ENCODE data around the gene PLEKHB1. TPM values are rescaled to one million over a fixed set of nuclear protein-coding genes. Genes with fewer than 3 reads are reported as not detected.

PLEKHB1 gene
- total RNA-seq, 1 experiment from 2014 or later: 37.1 TPM

GRCh38 chr11:73653996-73654395, 7.6 kb downstream of the PLEKHB1 start:
- H3K79me2 ChIP-seq (ENCODE audit: insufficient read depth, low read length): no peaks in the 10 kb centered on the region
- no peaks in the 10 kb centered on the region for H4K20me1 ChIP-seq (ENCODE audit: control insufficient read depth, insufficient read depth, insufficient read length)
- no peaks in the 10 kb centered on the region for H3K27me3 ChIP-seq (ENCODE audit: insufficient read depth, low read length)
- no peak overlapping the region for H3K27ac Mint-ChIP-seq
- H4K8ac ChIP-seq (replicated peaks; ENCODE audit: insufficient read length, low read depth, low read length): no peak overlapping the region
- H3K4me2 ChIP-seq (ENCODE audit: insufficient read depth, insufficient read length, low read length): no peak overlapping the region
- H3K9me3 Mint-ChIP-seq: no peaks in the 10 kb centered on the region
- H2BK5ac ChIP-seq (ENCODE audit: insufficient read length, low read length): no peak overlapping the region
- no peak overlapping the region for H4K91ac ChIP-seq (ENCODE audit: insufficient read length, low read depth, low read length)
- no peak overlapping the region for H3K18ac ChIP-seq (ENCODE audit: insufficient read length, low read depth, low read length)
- no peak overlapping the region for H2BK20ac ChIP-seq (ENCODE audit: low read depth, low read length, poor library complexity, severe bottlenecking)
- H2AFZ ChIP-seq (ENCODE audit: low read length): no peak overlapping the region
- no peak overlapping the region for H3K4ac ChIP-seq (ENCODE audit: low read depth, low read length)
- no peak overlapping the region for H3T11ph ChIP-seq (ENCODE audit: low read length)
- H3K27me3 Mint-ChIP-seq (ENCODE audit: low read depth): peaks cover 2% of the 10 kb centered on the region
- peaks cover 22 to 28% of the 10 kb centered on the region in 2 experiments for H3K4me1 Mint-ChIP-seq
- H3K9ac ChIP-seq (ENCODE audit: extremely low read depth, insufficient read length, low read length): no peak overlapping the region
- no peak overlapping the region for H2BK12ac ChIP-seq (ENCODE audit: insufficient read length, low read depth, low read length)
- no peak overlapping the region for H4K5ac ChIP-seq (ENCODE audit: insufficient read length, low read depth, low read length)
- H3K27ac ChIP-seq (ENCODE audit: insufficient read length, low read depth, low read length): no peak overlapping the region
- H2BK120ac ChIP-seq (ENCODE audit: low read depth, low read length, poor library complexity, severe bottlenecking): no peak overlapping the region
- H3K36me3 Mint-ChIP-seq (ENCODE audit: insufficient read depth in 1 of 3, low read depth in 3 of 3): peaks cover 0 to 18% (median 17%) of the 10 kb centered on the region in 3 experiments; a peak in 4 of 7 replicates
- no peak overlapping the region; a peak in 1 of 5 replicates for H3K4me3 Mint-ChIP-seq
- H3K4me1 ChIP-seq (ENCODE audit: insufficient read depth, low read length): peaks cover 5% of the 10 kb centered on the region; the same call in 1 of the 2 replicates
- H2AK5ac ChIP-seq (ENCODE audit: insufficient read length, low read length): no peak overlapping the region
- no CpG with 5 or more reads among the region's 5 CpGs for WGBS (ENCODE audit: extremely low coverage, insufficient read length, low lambda C conversion rate)
- H3K9me3 ChIP-seq (ENCODE audit: control insufficient read depth, low read depth, low read length): no peaks in the 10 kb centered on the region
- no peaks in the 10 kb centered on the region for H3K79me1 ChIP-seq (ENCODE audit: insufficient read depth, low read depth, low read length, poor library complexity, severe bottlenecking)
- no peak for TF ChIP-seq CTCF (conservative IDR thresholded peaks at IDR 0.05)
- no peak for DNase-seq
- H3K56ac ChIP-seq (ENCODE audit: insufficient read length, low read depth, low read length): no peak overlapping the region
- H3K23ac ChIP-seq (ENCODE audit: insufficient read length, low read depth, low read length): no peak overlapping the region
- H3K14ac ChIP-seq (ENCODE audit: insufficient read depth, low read length): no peak overlapping the region
- no peak overlapping the region for H2BK15ac ChIP-seq (ENCODE audit: low read depth, low read length)
- H3K23me2 ChIP-seq (ENCODE audit: insufficient read length, low read depth, low read length, poor library complexity, severe bottlenecking): no peaks in the 10 kb centered on the region

Measured in H9 (cell line).